Effector memory CD8-positive, alpha-beta T cell (primary cell): ENCODE results near the gene NUB1.
A peak's percentile ranks its signal among the peaks of the same experiment; 100 is the strongest.

Experiments used
- ATAC-seq: fragments of 150-1000 bp; cut with Tn5 transposase; replicated peaks from 2 replicates; pipeline ENCODE4 v1.10.0; 2021; ENCODE audit warnings: mild to moderate bottlenecking, moderate library complexity
- DNase-seq, 3 experiments: peaks; one replicate each; pipeline ENCODE4 v3.0.0; 2021
- H3K27ac Mint-ChIP-seq, 2 donors: one replicate each; pipeline ENCODE4 v1.8.0; 2022; ENCODE audit warnings: mild to moderate bottlenecking in 2 of 2, mixed read lengths in 2 of 2, moderate library complexity in 2 of 2
- H3K27me3 Mint-ChIP-seq, 2 donors: one replicate each; pipeline ENCODE4 v1.8.0; 2022; ENCODE audit warnings: mixed read lengths in 2 of 2
- H3K36me3 Mint-ChIP-seq: one replicate; pipeline ENCODE4 v1.8.0; 2022; ENCODE audit warnings: mild to moderate bottlenecking, moderate library complexity, mixed read lengths; ENCODE audit not compliant: insufficient read depth
- H3K4me1 Mint-ChIP-seq, 2 donors: one replicate each; pipeline ENCODE4 v1.8.0; 2022; ENCODE audit warnings: low read depth in 2 of 2, mixed read lengths in 2 of 2
- H3K4me3 Mint-ChIP-seq, 2 donors: one replicate each; pipeline ENCODE4 v1.8.0; 2022; ENCODE audit warnings: mild to moderate bottlenecking in 2 of 2, mixed read lengths in 2 of 2, moderate library complexity in 2 of 2
- H3K9me3 Mint-ChIP-seq, 2 donors: one replicate each; pipeline ENCODE4 v1.8.0; 2022; ENCODE audit warnings: mixed read lengths in 2 of 2

Gene NUB1

GRCh38 chr7:151307536-151307935 is 34.1 kb upstream of the NUB1 start:
- Mint-ChIP-seq H3K36me3 (no peaks in the 10 kb centered on the region), H3K4me3 (no peak overlapping the region), H3K9me3 (no peaks in the 10 kb centered on the region), H3K4me1 (peaks cover 0 to 7% of the 10 kb centered on the region in 2 donors), H3K27ac (no peak overlapping the region), H3K27me3 (peaks cover 29 to 55% of the 10 kb centered on the region in 2 donors)
- no peak for ATAC-seq
- DNase-seq, result no peak

- H3K27ac Mint-ChIP-seq, result no peak overlapping the region
- ATAC-seq (no peak), DNase-seq (no peak)
- peaks cover 0 to 7% of the 10 kb centered on the region in 2 donors for H3K4me1 Mint-ChIP-seq
- H3K27me3 Mint-ChIP-seq, result peaks cover 29 to 48% of the 10 kb centered on the region in 2 donors
- no peaks in the 10 kb centered on the region for H3K9me3 Mint-ChIP-seq
- no peak overlapping the region for H3K4me3 Mint-ChIP-seq
- no peaks in the 10 kb centered on the region for H3K36me3 Mint-ChIP-seq
Measured at GRCh38 chr7:151308256-151308655, 33.4 kb upstream of the NUB1 start.

- Mint-ChIP-seq H3K4me3 (no peak overlapping the region), H3K27me3 (peaks cover 25 to 42% of the 10 kb centered on the region in 2 donors), H3K9me3 (no peaks in the 10 kb centered on the region), H3K4me1 (peaks cover 0 to 4% of the 10 kb centered on the region in 2 donors), H3K27ac (no peak overlapping the region), H3K36me3 (no peaks in the 10 kb centered on the region)
- no peak for DNase-seq
- no peak for ATAC-seq
Measured at GRCh38 chr7:151308791-151309190, 32.8 kb upstream of the NUB1 start.

- no peak overlapping the region for H3K27ac Mint-ChIP-seq
- no peaks in the 10 kb centered on the region for H3K36me3 Mint-ChIP-seq
- H3K4me1 Mint-ChIP-seq, result peaks cover 0 to 2% of the 10 kb centered on the region in 2 donors
- H3K9me3 Mint-ChIP-seq, result no peaks in the 10 kb centered on the region
- no peak for DNase-seq
- H3K27me3 Mint-ChIP-seq, result peaks cover 22 to 37% of the 10 kb centered on the region in 2 donors
- ATAC-seq, result no peak
- H3K4me3 Mint-ChIP-seq, result no peak overlapping the region
Measured at GRCh38 chr7:151309311-151309710, 32.3 kb upstream of the NUB1 start.

GRCh38 chr7:151310578-151310977 is 31.0 kb upstream of the NUB1 start:
- DNase-seq, result no peak
- Mint-ChIP-seq H3K4me3 (no peak overlapping the region), H3K9me3 (no peaks in the 10 kb centered on the region), H3K36me3 (no peaks in the 10 kb centered on the region), H3K4me1 (no peaks in the 10 kb centered on the region), H3K27me3 (peaks cover 11 to 24% of the 10 kb centered on the region in 2 donors), H3K27ac (no peak overlapping the region)
- no peak for ATAC-seq

- H3K4me1 Mint-ChIP-seq, result no peaks in the 10 kb centered on the region
- no peak overlapping the region for H3K27ac Mint-ChIP-seq
- DNase-seq, result no peak
- H3K27me3 Mint-ChIP-seq, result peaks cover 5 to 16% of the 10 kb centered on the region in 2 donors
- no peak for ATAC-seq
- H3K9me3 Mint-ChIP-seq, result no peaks in the 10 kb centered on the region
- H3K4me3 Mint-ChIP-seq, result no peak overlapping the region
- no peaks in the 10 kb centered on the region for H3K36me3 Mint-ChIP-seq
Measured at GRCh38 chr7:151311294-151311864, 30.2 kb upstream of the NUB1 start.

GRCh38 chr7:151312356-151312755 is 29.3 kb upstream of the NUB1 start:
- DNase-seq, result no peak
- H3K27me3 Mint-ChIP-seq, result peaks cover 0 to 7% of the 10 kb centered on the region in 2 donors
- no peak overlapping the region for H3K27ac Mint-ChIP-seq
- H3K4me1 Mint-ChIP-seq, result no peaks in the 10 kb centered on the region
- no peaks in the 10 kb centered on the region for H3K9me3 Mint-ChIP-seq
- no peak for ATAC-seq
- H3K4me3 Mint-ChIP-seq, result no peak overlapping the region
- H3K36me3 Mint-ChIP-seq, result no peaks in the 10 kb centered on the region

GRCh38 chr7:151312831-151313809 is 28.5 kb upstream of the NUB1 start:
- Mint-ChIP-seq H3K27me3 (no peaks in the 10 kb centered on the region), H3K4me1 (no peaks in the 10 kb centered on the region), H3K4me3 (no peak overlapping the region), H3K9me3 (no peaks in the 10 kb centered on the region), H3K36me3 (no peaks in the 10 kb centered on the region), H3K27ac (no peak overlapping the region)
- ATAC-seq, result no peak
- DNase-seq, result peak in 1 of 3 experiments; percentile 8

GRCh38 chr7:151313857-151314256 is 27.8 kb upstream of the NUB1 start:
- no peak for ATAC-seq
- H3K4me3 Mint-ChIP-seq, result no peak overlapping the region
- DNase-seq, result no peak
- H3K4me1 Mint-ChIP-seq, result no peaks in the 10 kb centered on the region
- H3K9me3 Mint-ChIP-seq, result peaks cover 2 to 4% of the 10 kb centered on the region in 2 donors
- no peak overlapping the region for H3K27ac Mint-ChIP-seq
- H3K36me3 Mint-ChIP-seq, result no peaks in the 10 kb centered on the region
- no peaks in the 10 kb centered on the region for H3K27me3 Mint-ChIP-seq

- Mint-ChIP-seq H3K4me3 (no peak overlapping the region), H3K27ac (no peak overlapping the region), H3K9me3 (peaks cover 4 to 10% of the 10 kb centered on the region in 2 donors), H3K4me1 (no peaks in the 10 kb centered on the region), H3K27me3 (no peaks in the 10 kb centered on the region), H3K36me3 (no peaks in the 10 kb centered on the region)
- no peak for ATAC-seq
- DNase-seq, result no peak
Measured at GRCh38 chr7:151314401-151314800, 27.2 kb upstream of the NUB1 start.

- Mint-ChIP-seq H3K36me3 (no peaks in the 10 kb centered on the region), H3K4me1 (no peaks in the 10 kb centered on the region), H3K9me3 (peaks cover 5 to 11% of the 10 kb centered on the region in 2 donors), H3K27me3 (no peaks in the 10 kb centered on the region), H3K27ac (no peak overlapping the region), H3K4me3 (peak overlapping the region in 1 of 2 donors; percentile 37)
- DNase-seq (peak; percentile 83 to 85 (median 85)), ATAC-seq (peak; percentile 97)
Measured at GRCh38 chr7:151315038-151315655, 26.5 kb upstream of the NUB1 start.

GRCh38 chr7:151316896-151317295 is 24.7 kb upstream of the NUB1 start:
- ATAC-seq (no peak), DNase-seq (no peak)
- H3K4me1 Mint-ChIP-seq, result no peaks in the 10 kb centered on the region
- H3K36me3 Mint-ChIP-seq, result no peaks in the 10 kb centered on the region
- H3K9me3 Mint-ChIP-seq, result peaks cover 5 to 11% of the 10 kb centered on the region in 2 donors
- no peaks in the 10 kb centered on the region for H3K27me3 Mint-ChIP-seq
- H3K27ac Mint-ChIP-seq, result no peak overlapping the region
- no peak overlapping the region for H3K4me3 Mint-ChIP-seq

GRCh38 chr7:151317936-151318335 is 23.7 kb upstream of the NUB1 start:
- Mint-ChIP-seq H3K4me3 (no peak overlapping the region), H3K9me3 (peaks cover 5 to 11% of the 10 kb centered on the region in 2 donors), H3K27me3 (no peaks in the 10 kb centered on the region), H3K36me3 (no peaks in the 10 kb centered on the region), H3K4me1 (no peaks in the 10 kb centered on the region), H3K27ac (no peak overlapping the region)
- no peak for DNase-seq
- no peak for ATAC-seq
